GM12892 (cell line): ENCODE results near the gene ATP6V1G1.

Source experiments
- DNase-seq: peaks from one replicate; pipeline ENCODE4 v3.0.0; 2011; ENCODE audit not compliant: insufficient read length
- FAIRE-seq: peaks from 2 replicates; lab custom pipeline; 2011; peaks lifted over from hg19 to GRCh38; lab: Jason Lieb, UNC
- POLR2A ChIP-seq: IDR thresholded peaks from 2 replicates; pipeline ENCODE4 v1.6.1; 2011; ENCODE audit warnings: low read depth, low read length, control low read depth
- POLR2AphosphoS5 ChIP-seq: IDR thresholded peaks from 2 replicates; pipeline ENCODE4 v1.6.1; 2011; ENCODE audit warnings: low read depth, low read length, control low read depth
- TAF1 ChIP-seq: IDR thresholded peaks from 2 replicates; pipeline ENCODE4 v1.6.1; 2011; ENCODE audit warnings: low read depth, mild to moderate bottlenecking, control low read depth, low read length, borderline replicate concordance

The ATP6V1G1 gene

DNA sequence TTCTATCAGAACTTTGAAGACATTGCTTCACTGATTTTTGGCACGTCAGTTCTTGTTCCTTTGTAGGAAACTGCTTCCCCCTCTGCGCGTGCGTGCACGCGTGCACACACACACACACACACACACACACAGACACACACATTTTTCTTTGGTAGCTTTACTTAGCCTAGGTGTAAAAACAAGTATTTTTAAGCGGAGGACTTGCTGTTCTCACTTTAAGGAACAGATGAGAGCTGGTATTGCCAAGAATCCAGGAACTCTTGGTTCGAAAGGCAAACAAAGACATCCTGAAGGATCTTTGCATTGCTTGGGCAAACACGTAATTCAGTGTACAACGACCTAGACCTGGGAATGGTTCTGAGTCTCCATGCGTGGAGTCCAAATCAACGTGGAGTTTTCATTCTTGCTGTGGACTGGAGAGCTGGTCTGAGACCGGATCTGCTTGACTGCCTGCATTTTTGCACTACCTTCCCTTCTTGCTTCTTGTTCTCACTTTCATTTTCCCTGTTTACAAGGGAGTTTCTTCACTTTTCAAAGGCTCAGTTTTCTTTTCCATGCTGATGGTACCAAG lies 31.7 kb downstream of the ATP6V1G1 start:
- no peak for TF ChIP-seq POLR2AphosphoS5
- TF ChIP-seq TAF1: peak; percentile 77
- FAIRE-seq: peak; percentile 85
- no peak for DNase-seq

DNA sequence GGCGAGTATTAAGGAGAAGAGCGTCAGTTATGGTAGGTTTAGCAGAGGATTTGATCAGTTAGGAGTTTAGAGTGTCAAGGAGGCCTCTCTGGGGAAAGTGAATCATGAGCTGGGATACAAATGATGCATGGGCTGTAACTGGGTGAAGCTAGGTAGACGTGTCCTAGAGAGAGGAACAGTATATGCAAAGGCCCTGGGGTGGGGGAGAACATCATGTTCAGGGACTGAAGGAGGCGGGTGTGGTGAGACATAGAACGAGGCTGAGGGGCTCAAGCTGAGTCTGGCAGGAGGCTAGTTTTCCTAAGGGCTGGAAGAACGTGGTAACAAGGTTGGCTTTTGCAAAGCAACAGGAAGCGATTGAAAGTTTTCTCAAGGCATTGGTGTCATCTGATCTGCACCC lies 34.0 kb downstream of the ATP6V1G1 start:
- FAIRE-seq: no peak
- no peak for DNase-seq

DNA sequence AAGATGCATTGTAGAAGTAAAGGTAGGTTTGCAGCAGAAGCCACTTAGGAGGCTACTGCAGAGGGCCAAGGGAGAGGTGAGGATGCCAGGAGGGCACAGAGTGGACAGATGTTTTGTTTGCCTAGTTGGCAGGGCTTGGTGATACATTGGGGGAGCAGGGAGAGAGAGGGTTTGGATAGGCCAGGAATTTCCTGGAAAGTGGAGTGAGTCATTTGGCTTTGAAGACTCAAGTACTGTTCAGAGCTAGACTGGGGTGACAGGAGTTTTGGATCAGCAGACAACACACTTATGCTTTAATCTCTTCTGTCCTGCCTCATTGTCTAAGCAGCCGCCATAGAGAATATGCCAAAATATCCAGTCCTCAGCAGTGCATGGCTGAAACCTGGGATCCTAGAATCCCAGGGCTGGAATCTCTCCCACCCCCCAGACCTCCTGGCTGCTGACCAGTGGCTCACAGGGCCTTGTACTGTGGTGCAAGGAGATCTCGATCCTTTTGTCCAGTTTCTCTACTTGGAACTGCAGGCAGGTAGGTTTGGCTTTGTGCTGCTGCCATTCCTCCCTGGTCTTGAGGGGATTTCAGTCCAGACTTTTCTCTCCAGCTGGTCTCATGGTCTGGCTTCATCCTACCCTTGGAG lies 34.5 kb downstream of the ATP6V1G1 start:
- FAIRE-seq (no peak), DNase-seq (no peak)
- TF ChIP-seq POLR2AphosphoS5 (no peak), POLR2A (no peak), TAF1 (no peak)

More for the DNA sequence above, 34.0 kb downstream of the ATP6V1G1 start:
- TF ChIP-seq POLR2AphosphoS5 (no peak), POLR2A (no peak), TAF1 (no peak)

DNA sequence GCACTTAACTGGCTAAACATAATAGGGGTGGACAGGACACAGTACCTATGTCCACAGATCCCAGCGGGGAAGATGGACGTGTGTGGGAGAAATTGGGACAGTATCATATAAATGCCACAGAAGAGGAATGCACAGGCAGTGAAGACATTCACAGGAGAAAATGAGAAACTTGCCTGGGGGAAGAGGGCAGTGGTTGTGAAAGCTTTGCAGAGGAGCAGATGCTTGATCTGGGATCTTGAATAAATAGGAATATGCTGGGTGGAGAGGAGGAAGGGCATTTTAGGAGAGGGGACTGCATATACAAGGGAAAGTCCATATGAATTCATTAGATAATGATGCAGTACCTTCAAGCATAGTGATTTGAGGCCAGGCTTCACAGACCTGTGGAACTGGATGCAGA lies 37.1 kb downstream of the ATP6V1G1 start:
- FAIRE-seq (no peak), DNase-seq (no peak)
- TF ChIP-seq TAF1: no peak
- no peak for TF ChIP-seq POLR2A
- no peak for TF ChIP-seq POLR2AphosphoS5

DNA sequence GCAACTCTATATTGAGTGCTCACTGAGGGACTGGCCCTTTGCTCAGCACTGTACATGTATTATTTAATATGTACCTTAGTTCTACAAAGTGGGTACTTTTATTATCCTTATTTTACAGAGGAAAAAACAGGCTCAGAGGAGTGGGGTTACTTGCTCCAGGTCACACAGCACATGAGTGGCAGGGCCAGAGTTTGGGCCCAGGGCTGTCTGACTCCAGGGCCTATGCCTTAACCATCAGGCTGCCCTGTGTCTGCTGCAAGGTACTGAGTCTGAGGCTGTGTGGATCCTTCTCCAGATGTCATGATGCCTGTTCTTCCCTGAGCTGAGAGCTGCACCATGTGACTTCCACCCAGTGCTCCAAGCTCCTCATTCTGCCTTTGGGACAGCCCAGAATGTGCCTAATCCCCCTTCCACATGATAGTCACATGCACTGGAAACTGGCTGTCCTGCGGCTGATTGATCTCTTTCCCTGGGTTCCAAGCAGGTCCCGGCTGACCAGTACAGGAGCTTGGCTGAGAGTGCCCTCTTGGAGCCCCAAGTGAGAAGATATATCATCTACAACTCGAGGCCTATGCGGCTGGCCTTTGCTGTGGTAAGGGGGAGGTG lies 38.9 kb downstream of the ATP6V1G1 start:
- TF ChIP-seq TAF1: no peak
- no peak for TF ChIP-seq POLR2A
- TF ChIP-seq POLR2AphosphoS5: no peak
- FAIRE-seq (no peak), DNase-seq (no peak)

DNA sequence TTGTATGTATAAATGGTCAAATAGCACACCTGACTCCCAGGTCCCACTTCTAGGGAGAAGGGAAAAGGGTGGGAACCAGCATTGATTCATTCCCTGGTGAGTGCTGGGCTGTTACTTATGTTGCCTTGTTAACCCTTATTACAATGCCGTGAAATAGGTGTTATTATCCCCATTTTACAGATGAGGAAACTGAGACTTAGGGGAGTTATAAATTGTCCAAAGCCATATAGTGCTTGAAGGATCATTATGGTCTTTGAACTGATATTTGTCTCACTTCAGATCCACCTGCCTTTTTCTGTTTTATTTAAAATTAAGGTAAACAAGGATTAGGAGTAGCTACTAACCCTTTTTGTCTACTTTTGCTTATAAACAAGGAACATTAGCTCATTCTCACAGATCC lies 40.0 kb downstream of the ATP6V1G1 start:
- FAIRE-seq (no peak), DNase-seq (no peak)
- TF ChIP-seq POLR2AphosphoS5: no peak
- no peak for TF ChIP-seq TAF1
- no peak for TF ChIP-seq POLR2A

DNA sequence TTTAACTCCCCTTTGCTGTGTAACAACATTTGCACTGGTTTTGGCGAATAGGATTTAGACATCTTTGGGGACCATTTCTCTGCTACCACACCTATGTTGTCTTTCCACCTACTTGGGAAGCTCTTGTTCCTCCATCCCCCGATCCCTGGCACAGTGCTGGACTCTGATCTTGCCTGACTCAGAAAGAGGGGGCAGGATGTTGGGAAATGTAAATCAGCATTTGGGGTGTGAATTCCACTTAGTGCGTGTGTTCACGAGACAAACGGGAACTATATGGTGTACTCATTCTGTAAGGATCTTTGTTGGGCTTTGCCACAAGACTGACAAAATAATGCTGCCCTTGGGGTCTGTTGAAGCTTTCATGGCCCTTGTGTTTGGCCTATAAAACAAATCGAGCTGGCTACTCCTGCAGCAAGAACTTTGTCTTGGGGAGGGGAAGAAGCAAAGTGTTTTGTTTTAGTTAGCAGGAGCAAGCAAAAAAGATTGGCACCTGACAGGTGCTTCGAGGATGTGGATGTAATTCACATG lies 42.1 kb downstream of the ATP6V1G1 start:
- FAIRE-seq (no peak), DNase-seq (no peak)
- TF ChIP-seq TAF1: no peak
- TF ChIP-seq POLR2AphosphoS5: no peak
- TF ChIP-seq POLR2A: no peak

DNA sequence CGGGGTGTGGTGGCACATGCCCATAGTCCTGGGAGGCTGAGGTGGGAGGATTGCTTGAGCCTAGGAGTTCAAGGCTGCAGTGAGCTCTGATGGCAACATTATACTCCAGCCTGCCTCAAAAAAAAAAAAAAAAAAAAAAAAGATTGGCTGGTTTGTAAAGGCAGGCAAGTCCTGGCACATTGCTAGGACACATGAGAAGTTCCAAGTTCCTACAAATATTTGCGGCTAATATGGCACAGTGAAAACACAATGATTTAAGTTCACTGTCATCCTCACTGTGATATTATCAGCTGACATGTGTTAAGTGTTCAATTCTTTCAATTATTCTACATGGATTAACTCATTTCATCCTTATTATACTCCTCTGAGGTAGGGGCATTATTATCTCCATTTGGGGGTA lies 43.6 kb downstream of the ATP6V1G1 start:
- DNase-seq: no peak
- no peak for FAIRE-seq
- TF ChIP-seq POLR2A: no peak
- TF ChIP-seq POLR2AphosphoS5: no peak
- no peak for TF ChIP-seq TAF1

DNA sequence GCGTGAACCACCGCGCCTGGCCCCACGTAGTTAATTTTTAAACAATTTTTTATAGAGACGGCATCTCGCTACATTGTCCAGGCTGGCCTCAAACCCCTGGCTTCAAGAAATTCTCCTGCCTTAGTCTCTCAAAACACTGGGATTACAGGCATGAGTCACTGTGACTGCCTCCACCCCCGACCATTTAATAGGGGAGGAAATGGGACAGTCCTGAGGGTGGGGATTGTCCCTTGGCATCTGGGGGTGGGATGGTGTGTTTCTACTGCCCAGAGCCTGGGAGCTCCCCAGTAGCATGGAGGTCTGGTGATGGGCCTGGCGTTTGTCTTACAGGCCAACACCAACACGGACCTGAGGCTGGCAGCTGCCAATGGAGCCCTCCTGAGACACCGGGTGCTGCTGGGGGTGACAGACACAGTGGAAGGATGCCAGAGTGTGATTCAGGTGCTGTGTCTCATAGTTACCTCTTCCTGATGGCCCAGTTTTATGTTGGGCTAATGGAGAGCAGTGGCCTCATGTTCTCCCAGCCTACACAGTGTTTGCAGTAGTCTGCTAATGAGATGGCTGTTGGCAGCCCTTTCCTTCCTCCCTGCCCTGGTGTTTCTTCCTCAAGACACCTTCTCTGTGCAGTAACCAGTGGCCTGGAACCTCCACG lies 46.0 kb downstream of the ATP6V1G1 start:
- DNase-seq (no peak), FAIRE-seq (no peak)
- TF ChIP-seq TAF1 (no peak), POLR2AphosphoS5 (no peak), POLR2A (no peak)

DNA sequence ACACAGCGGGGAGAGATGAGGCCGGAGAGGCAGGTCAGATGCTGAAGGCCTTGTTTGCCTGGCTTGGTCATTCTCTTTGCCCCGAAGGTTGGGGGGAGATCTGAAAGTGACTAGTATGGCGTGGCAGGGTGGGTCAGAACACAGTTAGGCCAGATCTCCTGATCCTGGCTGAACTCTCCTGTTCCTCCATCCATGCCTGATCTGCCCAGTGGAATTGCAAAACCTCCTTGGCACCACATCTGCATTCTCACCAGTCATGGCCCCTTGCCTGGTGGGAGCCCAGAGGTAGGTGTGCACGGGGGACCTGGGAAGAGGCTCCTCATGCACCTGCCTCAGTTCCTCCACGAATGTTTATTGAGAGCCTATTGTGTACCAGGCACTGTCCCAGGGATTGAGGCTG lies 46.8 kb downstream of the ATP6V1G1 start:
- TF ChIP-seq POLR2A (no peak), POLR2AphosphoS5 (no peak), TAF1 (no peak)

DNA sequence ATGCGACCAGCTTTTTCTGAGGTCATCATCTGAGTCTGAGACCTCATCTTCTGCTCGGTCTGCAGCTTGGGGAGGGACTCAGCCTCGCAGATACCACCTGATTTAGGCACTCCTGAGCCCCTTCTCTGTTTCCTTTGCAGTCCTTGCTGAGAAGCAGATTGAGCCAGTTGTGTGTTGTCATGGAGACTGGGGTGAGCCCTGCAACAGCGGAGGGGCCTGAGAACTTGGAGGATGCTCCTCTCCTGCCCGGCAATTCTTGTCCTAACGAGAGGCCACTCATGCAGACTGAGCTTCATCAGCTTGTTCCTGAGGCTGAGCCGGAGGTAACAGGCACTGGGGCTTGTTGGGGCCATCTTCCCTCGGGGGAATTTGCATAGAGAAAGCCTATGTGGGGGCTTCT lies 50.8 kb downstream of the ATP6V1G1 start:
- no peak for FAIRE-seq
- no peak for TF ChIP-seq TAF1
- TF ChIP-seq POLR2A: no peak
- TF ChIP-seq POLR2AphosphoS5: no peak
- DNase-seq: no peak

More for the DNA sequence above, 46.8 kb downstream of the ATP6V1G1 start:
- DNase-seq (no peak), FAIRE-seq (no peak)
